ENCODE measurements around the gene TLN1.

Gene TLN1

GRCh38 chr9:35700031-35700430, 32.0 kb downstream of the TLN1 start:
- TF ChIP-seq, protein P1, sequence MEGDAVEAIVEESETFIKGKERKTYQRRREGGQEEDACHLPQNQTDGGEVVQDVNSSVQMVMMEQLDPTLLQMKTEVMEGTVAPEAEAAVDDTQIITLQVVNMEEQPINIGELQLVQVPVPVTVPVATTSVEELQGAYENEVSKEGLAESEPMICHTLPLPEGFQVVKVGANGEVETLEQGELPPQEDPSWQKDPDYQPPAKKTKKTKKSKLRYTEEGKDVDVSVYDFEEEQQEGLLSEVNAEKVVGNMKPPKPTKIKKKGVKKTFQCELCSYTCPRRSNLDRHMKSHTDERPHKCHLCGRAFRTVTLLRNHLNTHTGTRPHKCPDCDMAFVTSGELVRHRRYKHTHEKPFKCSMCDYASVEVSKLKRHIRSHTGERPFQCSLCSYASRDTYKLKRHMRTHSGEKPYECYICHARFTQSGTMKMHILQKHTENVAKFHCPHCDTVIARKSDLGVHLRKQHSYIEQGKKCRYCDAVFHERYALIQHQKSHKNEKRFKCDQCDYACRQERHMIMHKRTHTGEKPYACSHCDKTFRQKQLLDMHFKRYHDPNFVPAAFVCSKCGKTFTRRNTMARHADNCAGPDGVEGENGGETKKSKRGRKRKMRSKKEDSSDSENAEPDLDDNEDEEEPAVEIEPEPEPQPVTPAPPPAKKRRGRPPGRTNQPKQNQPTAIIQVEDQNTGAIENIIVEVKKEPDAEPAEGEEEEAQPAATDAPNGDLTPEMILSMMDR (IDR thresholded peaks at IDR 0.05; ENCODE audit: insufficient read depth, missing control alignments) = no peak
- no peak for DNase-seq (ENCODE audit: insufficient read length, low spot score)
- FAIRE-seq = no peak

GRCh38 chr9:35698231-35698630, 33.8 kb downstream of the TLN1 start:
- TF ChIP-seq, protein P1 (IDR thresholded peaks at IDR 0.05; ENCODE audit: insufficient read depth, missing control alignments) = no peak
- no peak for FAIRE-seq

GRCh38 chr9:35697486-35697885, 34.5 kb downstream of the TLN1 start:
- no peak for DNase-seq (ENCODE audit: insufficient read length, low spot score)
- TF ChIP-seq, protein P1 (IDR thresholded peaks at IDR 0.05; ENCODE audit: insufficient read depth, missing control alignments) = no peak
- no peak for FAIRE-seq

More at GRCh38 chr9:35698231-35698630, 33.8 kb downstream of the TLN1 start:
- no peak for DNase-seq (ENCODE audit: insufficient read length, low spot score)

DNA sequence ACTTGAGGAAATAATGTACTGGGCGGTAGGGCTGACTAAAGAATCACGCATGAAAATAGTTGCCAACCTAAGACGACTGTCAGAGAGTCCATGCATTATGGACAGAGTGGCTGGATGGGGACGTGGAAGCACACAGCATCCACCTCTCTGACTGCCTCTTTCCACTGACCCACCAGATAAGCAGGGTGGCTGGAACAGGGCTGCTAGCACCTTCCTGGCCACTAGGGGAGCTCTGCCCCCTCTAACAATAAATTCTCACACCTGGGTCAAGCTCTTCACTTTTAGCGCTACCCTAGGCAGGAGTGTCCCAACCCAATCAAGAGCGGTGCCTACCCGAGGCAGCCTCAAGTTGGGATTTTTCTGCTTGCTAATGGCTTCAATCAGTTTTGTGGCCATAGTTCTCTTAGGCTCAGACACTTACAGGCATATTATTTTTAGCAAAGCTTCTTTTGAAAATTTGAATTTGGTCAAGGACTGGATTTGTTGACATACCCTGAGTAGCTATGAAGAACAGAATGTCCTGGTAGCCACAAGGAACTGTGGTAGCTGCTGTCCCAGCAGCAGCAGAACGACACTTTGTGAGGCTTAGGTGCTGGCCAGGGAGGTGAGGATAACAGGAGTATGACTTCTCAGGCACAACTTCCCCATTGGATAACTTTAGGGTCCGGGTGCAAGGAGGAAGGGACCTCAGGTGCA, 35.3 kb downstream of the TLN1 start:
- TF ChIP-seq, protein P1 (IDR thresholded peaks at IDR 0.05; ENCODE audit: insufficient read depth, missing control alignments) = peak; percentile 78
- peak; percentile 60 for DNase-seq (ENCODE audit: insufficient read length, low spot score)
- no peak for FAIRE-seq

GRCh38 chr9:35695943-35696401, 36.0 kb downstream of the TLN1 start:
- no peak for FAIRE-seq
- no peak for DNase-seq (ENCODE audit: insufficient read length, low spot score)
- TF ChIP-seq, protein P1 (IDR thresholded peaks at IDR 0.05; ENCODE audit: insufficient read depth, missing control alignments) = no peak

- no peak for FAIRE-seq
Observed at GRCh38 chr9:35691757-35692301, 40.2 kb downstream of the TLN1 start.

More at GRCh38 chr9:35691757-35692301, 40.2 kb downstream of the TLN1 start:
- TF ChIP-seq, protein P1 (IDR thresholded peaks at IDR 0.05; ENCODE audit: insufficient read depth, missing control alignments) = no peak
- DNase-seq (ENCODE audit: insufficient read length, low spot score) = no peak
